DND-41 (cell line): ENCODE data around the gene BORCS5.
A peak's percentile ranks its signal among the peaks of the same experiment; 100 is the strongest.

Source experiments
- ATAC-seq: fragments of 200-7000 bp; cut with Tn5 transposase; 3 replicates; pipeline ENCODE4 v1.9.1; 2021; ENCODE audit warnings: low read depth; ENCODE audit not compliant: insufficient read depth
- DNase-seq: peaks from one replicate; pipeline ENCODE4 v3.0.0-alpha.2; 2020
- H2AFZ ChIP-seq: 2 replicates; pipeline ENCODE4 v1.6.0; 2012; ENCODE audit warnings: low read depth, low read length
- H3K27ac ChIP-seq: 2 replicates; pipeline ENCODE4 v1.5.1; 2012; ENCODE audit warnings: low read length, inconsistent platforms
- H3K27me3 ChIP-seq: fragments of 200-600 bp; sonication (generic); 2 replicates; pipeline ENCODE4 v1.6.0; 2012; ENCODE audit warnings: low read length, mild to moderate bottlenecking, inconsistent platforms; ENCODE audit not compliant: insufficient read depth, poor library complexity
- H3K36me3 ChIP-seq: 2 replicates; pipeline ENCODE4 v1.5.1; 2012; ENCODE audit warnings: low read length, inconsistent platforms; ENCODE audit not compliant: insufficient read depth
- H3K4me1 ChIP-seq: 2 replicates; pipeline ENCODE4 v1.5.1; 2012; ENCODE audit warnings: mild to moderate bottlenecking, low read length; ENCODE audit not compliant: insufficient read depth
- H3K4me2 ChIP-seq: 2 replicates; pipeline ENCODE4 v1.6.0; 2012; ENCODE audit warnings: mild to moderate bottlenecking, moderate library complexity, low read length, inconsistent platforms; ENCODE audit not compliant: insufficient read depth
- H3K4me3 ChIP-seq, 2 experiments: fragments of 200-600 bp in 1 of 2; shearing (Covaris generic) in 1 of 2; 2 replicates each; pipeline ENCODE4 v1.5.1; 2012 to 2016; ENCODE audit warnings: inconsistent platforms in 2 of 2, low read length in 2 of 2, mild to moderate bottlenecking in 2 of 2, low read depth in 1 of 2, moderate library complexity in 1 of 2
- H3K79me2 ChIP-seq: 2 replicates; pipeline ENCODE4 v1.6.0; 2012; ENCODE audit warnings: low read length, inconsistent platforms; ENCODE audit not compliant: insufficient read depth
- H3K9ac ChIP-seq: 2 replicates; pipeline ENCODE4 v1.6.0; 2012; ENCODE audit warnings: low read depth, mild to moderate bottlenecking, inconsistent platforms, low read length, moderate library complexity
- H3K9me3 ChIP-seq: 2 replicates; pipeline ENCODE4 v1.5.1; 2012; ENCODE audit warnings: low read length, moderate library complexity, mild to moderate bottlenecking, inconsistent platforms; ENCODE audit not compliant: insufficient read depth, severe bottlenecking
- H4K20me1 ChIP-seq: 2 replicates; pipeline ENCODE4 v1.6.0; 2012; ENCODE audit warnings: low read length; ENCODE audit not compliant: insufficient read depth
- EZH2 ChIP-seq: IDR thresholded peaks from 3 replicates; pipeline ENCODE4 v1.6.1; 2012; ENCODE audit warnings: borderline replicate concordance, low read depth, mild to moderate bottlenecking, moderate library complexity, low read length, inconsistent platforms; ENCODE audit not compliant: severe bottlenecking
- TF ChIP-seq, protein P1 (sequence below): IDR thresholded peaks from 2 replicates; pipeline ENCODE4 v1.5.1; 2012; ENCODE audit warnings: borderline replicate concordance, low read length, moderate library complexity, mild to moderate bottlenecking; ENCODE audit not compliant: poor library complexity, severe bottlenecking; ENCODE audit errors: extremely low read depth

The BORCS5 gene

DNA sequence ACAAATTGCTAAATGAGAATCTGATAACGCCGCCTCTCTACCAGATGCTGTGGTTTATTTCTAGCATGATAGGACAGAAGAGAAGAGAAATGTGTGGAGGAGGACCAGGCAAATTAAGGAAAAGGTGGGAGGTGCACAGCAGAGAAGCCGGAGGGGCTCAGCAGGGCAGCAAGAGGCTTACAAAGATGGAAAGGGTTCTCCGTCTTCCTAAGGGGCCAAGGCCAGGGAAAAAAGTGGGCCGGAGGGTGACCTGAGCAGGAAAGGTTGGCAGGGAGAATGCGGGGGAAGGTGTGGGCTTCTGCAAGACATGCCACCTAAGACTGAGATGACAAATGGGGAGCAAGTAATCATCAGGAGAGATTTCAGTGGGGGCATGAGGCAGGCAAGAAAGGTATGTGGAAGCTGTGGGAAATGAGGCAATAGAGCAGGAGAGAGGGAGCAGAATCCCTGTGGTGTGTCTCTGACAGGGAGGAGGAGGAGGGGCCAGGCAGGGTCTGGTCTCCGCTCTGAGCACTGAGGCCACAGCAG lies 25.6 kb upstream of the BORCS5 start:
- Histone ChIP-seq H4K20me1 (no peaks in the 10 kb centered on the region), H3K79me2 (no peaks in the 10 kb centered on the region), H3K27me3 (no peaks in the 10 kb centered on the region), H3K4me3 (no peak overlapping the region), H3K4me1 (peaks cover 16% of the 10 kb centered on the region), H3K36me3 (no peaks in the 10 kb centered on the region), H3K4me2 (no peak overlapping the region), H3K9me3 (no peaks in the 10 kb centered on the region), H3K9ac (no peak overlapping the region), H2AFZ (no peak overlapping the region), H3K27ac (no peak overlapping the region)
- TF ChIP-seq, protein P1, sequence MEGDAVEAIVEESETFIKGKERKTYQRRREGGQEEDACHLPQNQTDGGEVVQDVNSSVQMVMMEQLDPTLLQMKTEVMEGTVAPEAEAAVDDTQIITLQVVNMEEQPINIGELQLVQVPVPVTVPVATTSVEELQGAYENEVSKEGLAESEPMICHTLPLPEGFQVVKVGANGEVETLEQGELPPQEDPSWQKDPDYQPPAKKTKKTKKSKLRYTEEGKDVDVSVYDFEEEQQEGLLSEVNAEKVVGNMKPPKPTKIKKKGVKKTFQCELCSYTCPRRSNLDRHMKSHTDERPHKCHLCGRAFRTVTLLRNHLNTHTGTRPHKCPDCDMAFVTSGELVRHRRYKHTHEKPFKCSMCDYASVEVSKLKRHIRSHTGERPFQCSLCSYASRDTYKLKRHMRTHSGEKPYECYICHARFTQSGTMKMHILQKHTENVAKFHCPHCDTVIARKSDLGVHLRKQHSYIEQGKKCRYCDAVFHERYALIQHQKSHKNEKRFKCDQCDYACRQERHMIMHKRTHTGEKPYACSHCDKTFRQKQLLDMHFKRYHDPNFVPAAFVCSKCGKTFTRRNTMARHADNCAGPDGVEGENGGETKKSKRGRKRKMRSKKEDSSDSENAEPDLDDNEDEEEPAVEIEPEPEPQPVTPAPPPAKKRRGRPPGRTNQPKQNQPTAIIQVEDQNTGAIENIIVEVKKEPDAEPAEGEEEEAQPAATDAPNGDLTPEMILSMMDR = no peak
- ATAC-seq (no peak), DNase-seq (no peak)

DNA sequence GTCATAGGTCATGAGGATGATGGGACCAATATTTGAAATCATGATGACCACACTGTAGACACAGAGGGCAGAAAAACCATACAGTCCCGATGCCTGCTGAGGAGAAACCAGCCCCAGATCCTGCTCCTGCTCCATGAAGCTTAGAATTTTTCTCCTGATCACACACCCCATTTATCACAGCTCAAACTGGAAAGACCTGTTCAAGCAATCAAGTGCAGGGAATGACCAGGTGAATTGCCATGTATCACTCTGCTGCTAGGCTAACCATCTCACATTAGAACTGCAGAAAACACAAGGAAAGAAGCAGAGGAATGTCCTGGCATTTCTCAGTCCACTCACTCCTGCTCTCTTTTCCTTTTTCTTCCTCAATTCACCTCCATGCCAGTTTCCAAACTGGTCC lies 25.0 kb upstream of the BORCS5 start:
- Histone ChIP-seq H3K27me3 (no peaks in the 10 kb centered on the region), H3K4me2 (no peak overlapping the region), H3K9me3 (no peaks in the 10 kb centered on the region), H3K36me3 (no peaks in the 10 kb centered on the region), H3K27ac (no peak overlapping the region), H3K9ac (no peak overlapping the region), H3K4me3 (no peak overlapping the region), H3K79me2 (no peaks in the 10 kb centered on the region), H3K4me1 (peaks cover 16% of the 10 kb centered on the region), H4K20me1 (no peaks in the 10 kb centered on the region), H2AFZ (no peak overlapping the region)
- ATAC-seq = no peak
- no peak for TF ChIP-seq EZH2
- TF ChIP-seq, protein P1 = no peak
- no peak for DNase-seq

DNA sequence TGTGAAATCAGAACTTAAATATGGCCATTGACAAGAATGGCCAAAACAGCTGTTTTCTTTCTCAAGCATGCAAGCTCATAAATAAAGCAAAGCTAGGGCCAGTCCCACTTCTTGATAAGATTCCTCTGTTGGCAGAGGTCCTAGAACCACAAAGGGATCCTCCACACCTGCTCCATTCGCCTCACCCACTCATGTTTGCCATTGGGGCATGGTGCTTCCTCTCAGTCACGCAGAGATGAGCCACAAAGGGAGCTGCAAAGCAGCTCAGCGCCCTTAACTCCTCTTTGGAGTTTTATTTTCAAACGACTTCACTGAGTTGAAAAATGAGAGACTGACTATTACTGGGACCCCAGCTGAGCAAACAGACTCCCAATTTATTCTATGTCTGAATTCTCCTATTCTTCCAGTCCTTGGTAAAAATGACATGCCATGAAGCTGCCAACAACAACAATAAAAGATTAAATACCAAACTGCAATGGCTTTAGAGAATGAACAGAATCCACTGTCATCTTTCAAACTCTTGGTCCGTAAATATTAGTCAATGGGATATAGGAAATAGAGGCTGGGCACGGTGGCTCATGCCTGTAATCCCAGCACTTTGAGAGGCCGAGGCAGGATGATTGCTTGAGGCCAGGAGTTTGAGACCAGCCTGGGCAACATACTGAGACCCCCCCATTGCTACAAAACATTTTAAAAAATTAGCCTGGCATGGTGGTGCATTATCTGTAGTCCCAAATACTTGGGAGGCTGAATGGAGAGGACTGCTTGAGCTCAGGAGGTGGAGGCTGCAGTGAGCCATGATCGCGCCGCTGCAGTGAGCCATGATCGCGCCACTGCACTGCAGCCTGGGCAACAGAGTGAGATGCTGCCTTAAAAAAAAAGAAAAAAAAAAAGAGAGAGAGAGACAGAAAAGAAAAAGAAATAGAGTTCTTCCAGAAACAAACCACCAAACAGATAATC lies 23.2 kb upstream of the BORCS5 start:
- DNase-seq (peak; percentile 30), ATAC-seq (peak; percentile 65; the same call in 2 of the 3 replicates)
- peaks cover 2% of the 10 kb centered on the region for H3K27me3 ChIP-seq
- no peak for TF ChIP-seq EZH2
- TF ChIP-seq, protein P1 = no peak
- H3K4me2 ChIP-seq = no peak overlapping the region
- peak overlapping the region; percentile 42; the same call in 1 of the 2 replicates for H2AFZ ChIP-seq
- H3K9me3 ChIP-seq = no peaks in the 10 kb centered on the region
- H3K4me1 ChIP-seq = peaks cover 13% of the 10 kb centered on the region; the same call in 1 of the 2 replicates
- no peaks in the 10 kb centered on the region for H3K79me2 ChIP-seq
- no peaks in the 10 kb centered on the region for H4K20me1 ChIP-seq
- H3K9ac ChIP-seq = no peak overlapping the region
- H3K27ac ChIP-seq = no peak overlapping the region
- H3K4me3 ChIP-seq = no peak overlapping the region
- H3K36me3 ChIP-seq = no peaks in the 10 kb centered on the region
